Posterior vena cava (tissue), 2 donors: ENCODE data around the gene SGCD. TPM values are rescaled to one million over a fixed set of nuclear protein-coding genes. Genes with fewer than 3 reads are reported as not detected.

ENCODE experiments used
- DNase-seq: peaks from one replicate; pipeline ENCODE4 v3.0.0-alpha.2; 2020; ENCODE audit warnings: low spot score
- intact Hi-C, 2 donors: fragments of 100-400 bp; cut with DNase I; formaldehyde crosslinking; loops; one replicate each; pipeline versions ENCODE4 v1.14.1 to v1.14.2; 2022 to 2023
- total RNA-seq, 2 donors: library from RNA; stranded (reverse); fragmentation: NEBNext Ultra II Directional; extraction: Animal tissue kit (Norgen Biotek cat#: 25700); gene quantifications; one replicate each; pipeline ENCODE4 v1.2.1, GENCODE V29; 2021
- donor health status: DM: yes; HTN: yes; CAD: no.
- donor health status: DM: yes; HTN: yes; CAD: no.

The SGCD gene
- total RNA-seq, 2 donors from 2014 or later: 31.2 to 56.3 TPM

GRCh38 chr5:156529892-156530291, 202.9 kb downstream of the SGCD start:
- intact Hi-C loops: no loop called here
- no peak for DNase-seq

- intact Hi-C loops: no loop called here
- DNase-seq: no peak
Observed at GRCh38 chr5:156531199-156531598, 204.2 kb downstream of the SGCD start.

GRCh38 chr5:156532921-156533320, 206.0 kb downstream of the SGCD start:
- intact Hi-C loops: no loop called here
- no peak for DNase-seq

- intact Hi-C loops: no loop called here
Observed at GRCh38 chr5:156534085-156534484, 207.1 kb downstream of the SGCD start.

GRCh38 chr5:156534906-156535485, 208.0 kb downstream of the SGCD start:
- intact Hi-C loops: no loop called here

More at GRCh38 chr5:156534085-156534484, 207.1 kb downstream of the SGCD start:
- DNase-seq: no peak

GRCh38 chr5:156540491-156540890, 213.5 kb downstream of the SGCD start:
- intact Hi-C loops: no loop called here
- no peak for DNase-seq

More at GRCh38 chr5:156534906-156535485, 208.0 kb downstream of the SGCD start:
- DNase-seq: no peak

GRCh38 chr5:156541582-156541981, 214.6 kb downstream of the SGCD start:
- DNase-seq: no peak
- intact Hi-C loops: no loop called here

GRCh38 chr5:156543348-156544145, 216.6 kb downstream of the SGCD start:
- intact Hi-C loops: no loop called here
- DNase-seq: no peak

GRCh38 chr5:156552855-156553358, 225.9 kb downstream of the SGCD start:
- intact Hi-C loops: no loop called here
- no peak for DNase-seq

GRCh38 chr5:156556666-156557406, 229.9 kb downstream of the SGCD start:
- intact Hi-C loops: no loop called here
- DNase-seq: no peak

GRCh38 chr5:156560002-156560401, 233.0 kb downstream of the SGCD start:
- intact Hi-C loops: no loop called here
- DNase-seq: no peak

GRCh38 chr5:156561651-156562050, 234.7 kb downstream of the SGCD start:
- no peak for DNase-seq
- intact Hi-C loops: no loop called here

GRCh38 chr5:156570615-156571014, 243.7 kb downstream of the SGCD start:
- intact Hi-C loops: no loop called here
- no peak for DNase-seq

- intact Hi-C loops: loop anchor here (2.0 to 10.0 kb wide), 2 partner anchors 69 to 247 kb away; no protein-coding TSS in a partner anchor
- no peak for DNase-seq
Observed at GRCh38 chr5:156581725-156582124, 254.8 kb downstream of the SGCD start.

- no peak for DNase-seq
- intact Hi-C loops: loop anchor here in 1 of 2 donors (10.0 kb wide), 1 partner anchor 247 kb away; no protein-coding TSS in a partner anchor
Observed at GRCh38 chr5:156582193-156582598, 255.2 kb downstream of the SGCD start.

GRCh38 chr5:156584871-156585270, 257.9 kb downstream of the SGCD start:
- intact Hi-C loops: loop anchor here in 1 of 2 donors (10.0 kb wide), 1 partner anchor 250 kb away; no protein-coding TSS in a partner anchor
- no peak for DNase-seq

- DNase-seq: no peak
- intact Hi-C loops: loop anchor here in 1 of 2 donors (10.0 kb wide), 1 partner anchor 251 kb away; no protein-coding TSS in a partner anchor
Observed at GRCh38 chr5:156585999-156586398, 259.0 kb downstream of the SGCD start.

- intact Hi-C loops: loop anchor here in 1 of 2 donors (10.0 kb wide), 1 partner anchor 252 kb away; no protein-coding TSS in a partner anchor
- no peak for DNase-seq
Observed at GRCh38 chr5:156587012-156587411, 260.0 kb downstream of the SGCD start.

- intact Hi-C loops: loop anchor here in 1 of 2 donors (10.0 kb wide), 1 partner anchor 254 kb away; no protein-coding TSS in a partner anchor
- DNase-seq: no peak
Observed at GRCh38 chr5:156588306-156588705, 261.3 kb downstream of the SGCD start.
